Measurements from ENCODE around the gene ATMIN.

Gene ATMIN

GRCh38 chr16:81073560-81074330 is 38.1 kb downstream of the ATMIN start:
- DNase-seq = no peak

GRCh38 chr16:81076566-81077075 is 41.0 kb downstream of the ATMIN start:
- peak; percentile 64 for DNase-seq

GRCh38 chr16:81077076-81077940 is 41.7 kb downstream of the ATMIN start, which contains the start of gene C16orf46:
Gene C16orf46 (minus strand): TSS chr16:81077238. CDS start chr16:81063955, 13,283 bp downstream.
- peak; percentile 81 for DNase-seq

- no peak for DNase-seq
Observed at GRCh38 chr16:81080233-81080632, 44.6 kb downstream of the ATMIN start.

GRCh38 chr16:81081014-81081413 is 45.4 kb downstream of the ATMIN start:
- DNase-seq = no peak

GRCh38 chr16:81088836-81089235 is 53.2 kb downstream of the ATMIN start:
- no peak for DNase-seq

GRCh38 chr16:81094771-81095251 is 59.2 kb downstream of the ATMIN start:
- DNase-seq = no peak

GRCh38 chr16:81095653-81095952 is 60.0 kb downstream of the ATMIN start:
- DNase-seq = no peak

GRCh38 chr16:81095953-81096714 is 60.5 kb downstream of the ATMIN start, which contains the start of gene GCSH:
Gene GCSH (minus strand): TSS chr16:81096395. CDS start chr16:81096278, 117 bp downstream.
- peak; percentile 86 for DNase-seq

- DNase-seq = no peak
Observed at GRCh38 chr16:81096715-81097208, 61.1 kb downstream of the ATMIN start.

Measured in NCI-H1694 treated with DMSO at 0.1 percent for 48 hours (cell line).